ENCODE results near the gene TRHDE.
"Not testable (repeated sequence)": the region's sequence is repeated elsewhere in the genome, so short reads cannot be mapped to it uniquely, and the experiment has no call there.

Gene TRHDE

GRCh38 chr12:72453066-72453465 is 180.9 kb downstream of the TRHDE start:
- no peak for DNase-seq

GRCh38 chr12:72453550-72453949 is 181.4 kb downstream of the TRHDE start:
- no peak for DNase-seq

GRCh38 chr12:72464471-72464870 is 192.3 kb downstream of the TRHDE start:
- DNase-seq, result no peak

GRCh38 chr12:72465155-72465554 is 193.0 kb downstream of the TRHDE start:
- no peak for DNase-seq

GRCh38 chr12:72465940-72466630 is 193.9 kb downstream of the TRHDE start:
- DNase-seq, result no peak

GRCh38 chr12:72467985-72468384 is 195.8 kb downstream of the TRHDE start:
- DNase-seq, result no peak

GRCh38 chr12:72468505-72468904 is 196.3 kb downstream of the TRHDE start:
- DNase-seq, result no peak

GRCh38 chr12:72471806-72472205 is 199.6 kb downstream of the TRHDE start:
- DNase-seq, result no peak

- no peak for DNase-seq
Observed at GRCh38 chr12:72472350-72472749, 200.2 kb downstream of the TRHDE start.

GRCh38 chr12:72476301-72476700 is 204.1 kb downstream of the TRHDE start:
- DNase-seq, result no peak

GRCh38 chr12:72485017-72485701 is 213.0 kb downstream of the TRHDE start:
- no peak for DNase-seq

- no peak for DNase-seq
Observed at GRCh38 chr12:72491426-72491825, 219.3 kb downstream of the TRHDE start.

GRCh38 chr12:72493407-72493806 is 221.2 kb downstream of the TRHDE start:
- DNase-seq, result no peak

- no peak for DNase-seq
Observed at GRCh38 chr12:72498354-72498753, 226.2 kb downstream of the TRHDE start.

- no peak for DNase-seq
Observed at GRCh38 chr12:72499244-72499643, 227.1 kb downstream of the TRHDE start.

- DNase-seq, result no peak
Observed at GRCh38 chr12:72502546-72502945, 230.4 kb downstream of the TRHDE start.

- DNase-seq, result no peak
Observed at GRCh38 chr12:72505227-72505626, 233.1 kb downstream of the TRHDE start.

GRCh38 chr12:72509891-72510290 is 237.7 kb downstream of the TRHDE start:
- DNase-seq, result no peak

GRCh38 chr12:72510772-72511171 is 238.6 kb downstream of the TRHDE start:
- no peak for DNase-seq

GRCh38 chr12:72511498-72511897 is 239.3 kb downstream of the TRHDE start:
- no peak for DNase-seq

- no peak for DNase-seq
Observed at GRCh38 chr12:72511906-72512305, 239.7 kb downstream of the TRHDE start.

- DNase-seq, result not testable (repeated sequence)
Observed at GRCh38 chr12:72520044-72520678, 248.0 kb downstream of the TRHDE start.

- DNase-seq, result no peak
Observed at GRCh38 chr12:72521326-72521725, 249.2 kb downstream of the TRHDE start.

- DNase-seq, result no peak
Observed at GRCh38 chr12:72522411-72522810, 250.2 kb downstream of the TRHDE start.
